GM12864 (cell line): Measurements from ENCODE around the gene MFGE8.

Source experiments
- DNase-seq: peaks from one replicate; pipeline ENCODE4 v3.0.0-alpha.2; 2011; ENCODE audit warnings: low read depth
- H3K4me3 ChIP-seq: 2 replicates; pipeline ENCODE4 v1.5.1; 2011; ENCODE audit warnings: mild to moderate bottlenecking, low read depth, low read length, control low read depth
- TF ChIP-seq, protein P1 (sequence below): IDR thresholded peaks from 2 replicates; pipeline ENCODE4 v1.5.1; 2011; ENCODE audit warnings: low read depth, mild to moderate bottlenecking, moderate library complexity, low read length, control low read depth, inconsistent platforms; ENCODE audit errors: missing control alignments

Gene MFGE8

DNA sequence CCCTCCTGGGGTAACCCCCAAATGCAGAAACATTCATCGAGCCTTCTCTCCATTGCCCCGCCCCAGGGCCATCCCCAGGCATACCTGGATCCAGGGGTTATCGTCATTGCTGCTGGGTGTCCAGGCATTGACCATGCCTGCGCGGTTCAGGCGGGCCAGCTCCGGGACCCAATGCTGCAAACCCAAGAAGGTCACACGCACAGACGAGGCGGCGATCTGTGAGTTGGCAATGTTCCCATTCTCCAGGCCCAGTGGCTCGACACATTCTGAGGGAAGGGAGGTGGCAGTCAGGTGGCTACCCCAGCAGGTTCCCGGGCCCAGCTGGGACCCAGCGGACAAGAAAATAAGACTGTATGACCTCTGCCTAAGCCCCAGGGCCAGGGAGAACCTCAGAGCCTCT, 6.1 kb downstream of the MFGE8 start:
- no peak for DNase-seq
- no peak overlapping the region for H3K4me3 ChIP-seq

DNA sequence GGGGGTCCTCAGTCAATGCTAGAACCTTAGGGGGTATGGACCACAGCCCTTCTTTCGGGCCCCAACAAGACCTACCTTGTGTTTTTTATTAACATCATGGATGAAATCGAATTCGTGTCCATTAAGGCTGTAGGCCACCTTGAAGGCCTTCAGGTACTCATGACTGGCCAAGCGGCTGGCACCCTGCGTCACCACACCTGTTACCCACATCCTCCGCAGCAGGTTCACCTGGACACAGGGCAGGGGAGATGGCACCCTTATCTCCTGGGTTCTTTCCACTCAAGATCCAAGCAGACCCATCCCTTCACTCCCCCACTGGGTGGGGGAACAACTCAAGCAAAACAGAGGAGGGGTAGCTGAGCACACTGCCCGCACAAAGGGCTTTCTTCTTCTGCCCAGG, 6.6 kb downstream of the MFGE8 start:
- H3K4me3 ChIP-seq, result no peak overlapping the region
- TF ChIP-seq, protein P1, sequence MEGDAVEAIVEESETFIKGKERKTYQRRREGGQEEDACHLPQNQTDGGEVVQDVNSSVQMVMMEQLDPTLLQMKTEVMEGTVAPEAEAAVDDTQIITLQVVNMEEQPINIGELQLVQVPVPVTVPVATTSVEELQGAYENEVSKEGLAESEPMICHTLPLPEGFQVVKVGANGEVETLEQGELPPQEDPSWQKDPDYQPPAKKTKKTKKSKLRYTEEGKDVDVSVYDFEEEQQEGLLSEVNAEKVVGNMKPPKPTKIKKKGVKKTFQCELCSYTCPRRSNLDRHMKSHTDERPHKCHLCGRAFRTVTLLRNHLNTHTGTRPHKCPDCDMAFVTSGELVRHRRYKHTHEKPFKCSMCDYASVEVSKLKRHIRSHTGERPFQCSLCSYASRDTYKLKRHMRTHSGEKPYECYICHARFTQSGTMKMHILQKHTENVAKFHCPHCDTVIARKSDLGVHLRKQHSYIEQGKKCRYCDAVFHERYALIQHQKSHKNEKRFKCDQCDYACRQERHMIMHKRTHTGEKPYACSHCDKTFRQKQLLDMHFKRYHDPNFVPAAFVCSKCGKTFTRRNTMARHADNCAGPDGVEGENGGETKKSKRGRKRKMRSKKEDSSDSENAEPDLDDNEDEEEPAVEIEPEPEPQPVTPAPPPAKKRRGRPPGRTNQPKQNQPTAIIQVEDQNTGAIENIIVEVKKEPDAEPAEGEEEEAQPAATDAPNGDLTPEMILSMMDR, result no peak
- no peak for DNase-seq

More for the DNA sequence above, 6.1 kb downstream of the MFGE8 start:
- TF ChIP-seq, protein P1, result no peak

DNA sequence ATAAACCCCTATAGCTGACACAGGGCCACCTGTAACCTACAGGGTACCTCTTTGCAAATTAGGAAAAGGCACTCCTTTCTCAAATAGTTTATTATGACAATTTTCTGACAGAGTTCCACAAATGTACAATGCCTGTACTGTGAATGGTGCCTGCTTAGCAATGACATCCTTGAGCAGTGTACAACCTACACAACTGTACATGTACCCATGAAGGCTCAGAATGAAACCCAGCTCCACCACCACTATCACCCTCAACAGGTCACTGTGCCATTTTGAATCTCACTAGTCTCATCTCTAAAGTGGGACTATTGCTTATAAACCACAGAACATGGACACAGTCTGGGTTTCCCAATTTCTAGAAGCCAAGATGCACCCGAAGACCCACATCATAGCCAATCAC, 7.0 kb downstream of the MFGE8 start:
- no peak for DNase-seq
- H3K4me3 ChIP-seq, result no peak overlapping the region
- TF ChIP-seq, protein P1, result no peak

- H3K4me3 ChIP-seq, result no peak overlapping the region
- TF ChIP-seq, protein P1, result no peak
- DNase-seq, result no peak
These were observed 7.6 kb downstream of the MFGE8 start for GRCh38 chr15:88905576-88905975.

DNA sequence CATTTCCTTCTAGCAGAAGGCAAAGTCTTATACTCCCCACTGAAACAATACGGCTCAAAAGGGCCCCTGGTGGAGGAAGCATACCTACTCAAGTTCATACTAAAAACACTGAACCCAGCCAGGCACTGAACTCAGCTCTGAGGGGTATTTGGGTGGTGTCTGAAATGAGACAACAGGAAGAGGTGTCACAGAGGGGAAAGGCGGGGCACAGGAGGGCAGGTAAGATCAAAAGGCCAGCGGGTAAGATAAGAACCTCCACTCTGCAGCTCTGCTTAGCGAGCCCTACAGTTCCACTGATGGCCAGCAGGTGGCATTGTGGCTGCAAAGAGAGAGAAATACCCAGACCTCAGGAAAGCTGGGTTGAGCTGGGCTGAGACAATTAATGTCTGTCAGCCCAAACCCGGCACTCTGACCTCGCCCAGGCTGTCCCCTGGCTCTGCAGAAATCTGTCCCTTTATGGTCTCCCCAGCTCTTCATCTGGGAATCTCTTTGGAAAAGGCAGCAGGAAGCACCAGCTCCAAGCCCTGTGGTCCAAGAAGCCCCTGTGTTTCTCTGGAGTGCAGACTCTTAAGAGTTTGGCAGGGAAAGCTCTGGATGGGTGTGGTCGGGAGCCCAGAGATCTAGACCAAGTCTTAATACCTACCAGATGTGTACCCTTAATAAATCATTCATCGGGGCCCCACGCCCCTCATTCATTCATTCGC, 8.4 kb downstream of the MFGE8 start:
- TF ChIP-seq, protein P1, result peak; percentile 100
- H3K4me3 ChIP-seq, result no peak overlapping the region
- peak; percentile 38 for DNase-seq

DNA sequence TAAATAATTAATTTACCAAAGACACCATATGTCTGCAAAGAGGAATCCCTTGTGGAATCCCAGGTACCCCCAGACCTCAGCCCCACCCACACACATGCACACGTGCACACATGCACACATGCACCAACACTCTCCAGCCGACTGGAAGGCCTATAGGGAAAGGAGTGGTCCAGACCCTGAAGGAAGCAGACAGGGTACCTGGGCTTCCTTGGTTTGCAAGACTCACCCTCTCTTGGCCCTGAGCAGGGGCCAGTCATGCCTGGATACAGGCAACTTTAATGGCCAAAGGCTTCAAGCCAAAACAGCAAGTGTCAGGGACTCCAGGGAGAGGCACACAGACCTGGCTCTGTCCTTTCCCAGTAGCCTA, 8.9 kb downstream of the MFGE8 start:
- no peak overlapping the region for H3K4me3 ChIP-seq
- TF ChIP-seq, protein P1, result no peak
- no peak for DNase-seq

DNA sequence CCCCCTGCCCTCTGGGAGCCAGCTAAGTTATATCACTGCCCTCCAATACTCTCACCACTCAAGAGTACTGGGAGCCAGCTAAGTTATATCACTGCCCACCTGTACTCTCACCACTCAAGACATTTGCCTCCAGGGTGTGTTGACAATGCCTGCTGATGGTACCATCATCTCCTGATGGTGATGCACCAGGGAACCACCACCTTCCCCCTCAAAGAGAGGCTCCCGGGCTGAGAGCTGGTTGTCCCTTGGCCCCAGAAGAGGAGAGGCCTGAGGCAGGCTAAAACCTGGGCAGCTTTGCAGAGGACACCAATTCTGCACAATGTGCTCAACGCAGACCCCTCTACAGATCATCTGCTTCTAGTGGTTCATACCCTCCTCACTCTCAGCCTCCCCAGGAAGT, 10.3 kb downstream of the MFGE8 start:
- no peak overlapping the region for H3K4me3 ChIP-seq
- TF ChIP-seq, protein P1, result no peak
- DNase-seq, result no peak
